OCI-LY3 (cell line): ENCODE data around the gene PICALM.

Experiments used
- H2AFZ ChIP-seq: fragments of 200-600, 300-600 bp; shearing (Covaris generic); 2 replicates; pipeline ENCODE4 v1.6.0; 2014; ENCODE audit warnings: antibody characterized with exemption, low read depth, low read length
- H3K27ac ChIP-seq: fragments of 200-600, 300-600 bp; sonication (generic); 2 replicates; pipeline ENCODE4 v1.5.1; 2014; ENCODE audit warnings: mild to moderate bottlenecking, low read length, moderate library complexity, mixed read lengths
- H3K27me3 ChIP-seq: fragments of 200-600, 300-600 bp; sonication (generic); 2 replicates; pipeline ENCODE4 v1.6.1; 2014; ENCODE audit warnings: low read depth, low read length, mixed read lengths
- H3K36me3 ChIP-seq: fragments of 200-600, 300-600 bp; sonication (generic); replicated peaks from 2 replicates; pipeline ENCODE3; 2014; ENCODE audit warnings: low read depth, low read length, mixed read lengths
- H3K4me1 ChIP-seq: fragments of 300-600, 200-600 bp; sonication (generic); 2 replicates; pipeline ENCODE4 v1.6.1; 2014; ENCODE audit warnings: low read length, mixed read lengths
- H3K4me2 ChIP-seq: fragments of 200-600, 300-600 bp; sonication (generic); 2 replicates; pipeline ENCODE4 v1.6.1; 2014; ENCODE audit warnings: low read length, mixed read lengths
- H3K4me3 ChIP-seq: fragments of 300-600, 200-600 bp; sonication (generic); 2 replicates; pipeline ENCODE4 v1.5.1; 2014; ENCODE audit warnings: antibody characterized with exemption, mild to moderate bottlenecking, low read length, moderate library complexity
- H3K79me2 ChIP-seq: fragments of 300-600, 200-600 bp; shearing (Covaris generic); 2 replicates; pipeline ENCODE4 v1.6.1; 2014; ENCODE audit warnings: mild to moderate bottlenecking, low read length, mixed read lengths
- H3K9ac ChIP-seq: fragments of 300-600, 200-600 bp; shearing (Covaris generic); 2 replicates; pipeline ENCODE4 v1.6.0; 2014; ENCODE audit warnings: mild to moderate bottlenecking, low read length, moderate library complexity
- H3K9me3 ChIP-seq: fragments of 200-600, 300-600 bp; shearing (Covaris generic); 2 replicates; pipeline ENCODE4 v1.6.1; 2014; ENCODE audit warnings: low read length, mixed read lengths; ENCODE audit not compliant: insufficient read depth
- H4K20me1 ChIP-seq: fragments of 200-600, 300-600 bp; sonication (generic); 2 replicates; pipeline ENCODE4 v1.6.1; 2016; ENCODE audit warnings: low read length, mixed read lengths; ENCODE audit not compliant: insufficient read depth
- EZH2phosphoT487 ChIP-seq: fragments of 200-600 bp; shearing (Covaris generic); IDR thresholded peaks from 2 replicates; pipeline ENCODE4 v1.6.1; 2018; ENCODE audit warnings: antibody characterized with exemption, mixed run types, low read depth
- TF ChIP-seq, protein P1 (sequence below): fragments of 200-600, 300-600 bp; sonication (generic); IDR thresholded peaks from 2 replicates; pipeline ENCODE4 v1.5.1; 2014; ENCODE audit warnings: antibody characterized with exemption, low read length, low read depth

PICALM gene

DNA sequence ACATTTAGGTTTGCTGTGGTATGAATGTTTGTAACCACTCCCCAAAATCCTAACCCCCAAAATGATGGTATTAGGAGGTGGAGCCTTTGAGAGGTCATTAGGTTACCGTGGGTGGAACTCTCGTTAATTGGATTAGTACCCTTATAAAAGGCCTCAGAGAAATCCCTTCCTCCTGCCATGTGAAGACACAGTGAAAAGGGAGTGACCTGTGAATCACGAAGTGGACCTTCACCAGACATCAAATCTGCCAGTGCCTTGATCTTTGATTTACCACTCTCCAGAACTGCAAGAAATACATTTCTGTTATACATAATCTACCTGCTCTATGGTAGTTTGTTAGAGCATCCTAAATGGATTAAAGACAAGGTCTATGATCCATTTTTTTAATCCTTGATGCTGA, 12.6 kb upstream of the PICALM start:
- H3K36me3 ChIP-seq = no peaks in the 10 kb centered on the region
- H3K4me2 ChIP-seq = no peak overlapping the region
- H3K9me3 ChIP-seq = no peaks in the 10 kb centered on the region
- H3K4me3 ChIP-seq = no peak overlapping the region
- H3K27me3 ChIP-seq = no peaks in the 10 kb centered on the region
- no peak overlapping the region for H3K27ac ChIP-seq
- H3K9ac ChIP-seq = no peak overlapping the region
- H4K20me1 ChIP-seq = no peaks in the 10 kb centered on the region
- H3K79me2 ChIP-seq = no peaks in the 10 kb centered on the region
- H2AFZ ChIP-seq = no peak overlapping the region
- H3K4me1 ChIP-seq = peaks cover 8% of the 10 kb centered on the region
- TF ChIP-seq EZH2phosphoT487 = no peak
- TF ChIP-seq, protein P1, sequence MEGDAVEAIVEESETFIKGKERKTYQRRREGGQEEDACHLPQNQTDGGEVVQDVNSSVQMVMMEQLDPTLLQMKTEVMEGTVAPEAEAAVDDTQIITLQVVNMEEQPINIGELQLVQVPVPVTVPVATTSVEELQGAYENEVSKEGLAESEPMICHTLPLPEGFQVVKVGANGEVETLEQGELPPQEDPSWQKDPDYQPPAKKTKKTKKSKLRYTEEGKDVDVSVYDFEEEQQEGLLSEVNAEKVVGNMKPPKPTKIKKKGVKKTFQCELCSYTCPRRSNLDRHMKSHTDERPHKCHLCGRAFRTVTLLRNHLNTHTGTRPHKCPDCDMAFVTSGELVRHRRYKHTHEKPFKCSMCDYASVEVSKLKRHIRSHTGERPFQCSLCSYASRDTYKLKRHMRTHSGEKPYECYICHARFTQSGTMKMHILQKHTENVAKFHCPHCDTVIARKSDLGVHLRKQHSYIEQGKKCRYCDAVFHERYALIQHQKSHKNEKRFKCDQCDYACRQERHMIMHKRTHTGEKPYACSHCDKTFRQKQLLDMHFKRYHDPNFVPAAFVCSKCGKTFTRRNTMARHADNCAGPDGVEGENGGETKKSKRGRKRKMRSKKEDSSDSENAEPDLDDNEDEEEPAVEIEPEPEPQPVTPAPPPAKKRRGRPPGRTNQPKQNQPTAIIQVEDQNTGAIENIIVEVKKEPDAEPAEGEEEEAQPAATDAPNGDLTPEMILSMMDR = no peak

DNA sequence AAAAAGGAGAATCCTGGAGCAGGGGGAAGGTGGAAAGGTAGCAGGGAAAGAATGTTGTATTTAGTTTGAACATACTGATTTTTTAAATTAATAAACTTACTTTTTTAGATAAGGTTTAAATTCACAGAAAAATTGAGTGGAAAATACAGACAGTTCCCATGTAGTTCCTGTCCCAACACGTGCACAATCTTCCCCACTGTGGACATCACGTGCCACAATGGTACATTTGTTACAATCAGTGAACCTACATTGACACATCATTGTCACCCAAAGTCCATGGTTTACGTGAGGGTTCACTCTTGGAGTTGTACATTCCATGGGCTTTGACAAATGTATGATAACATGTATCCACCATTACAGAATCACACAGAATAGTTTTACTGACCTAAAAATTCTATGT, 10.5 kb upstream of the PICALM start:
- Histone ChIP-seq H3K27me3 (no peaks in the 10 kb centered on the region), H4K20me1 (no peaks in the 10 kb centered on the region), H3K9me3 (no peaks in the 10 kb centered on the region), H3K36me3 (no peaks in the 10 kb centered on the region), H3K4me2 (no peak overlapping the region), H3K4me1 (peaks cover 8% of the 10 kb centered on the region), H3K27ac (no peak overlapping the region), H3K9ac (no peak overlapping the region), H3K79me2 (no peaks in the 10 kb centered on the region), H2AFZ (no peak overlapping the region), H3K4me3 (no peak overlapping the region)
- no peak for TF ChIP-seq EZH2phosphoT487
- TF ChIP-seq, protein P1 = no peak

DNA sequence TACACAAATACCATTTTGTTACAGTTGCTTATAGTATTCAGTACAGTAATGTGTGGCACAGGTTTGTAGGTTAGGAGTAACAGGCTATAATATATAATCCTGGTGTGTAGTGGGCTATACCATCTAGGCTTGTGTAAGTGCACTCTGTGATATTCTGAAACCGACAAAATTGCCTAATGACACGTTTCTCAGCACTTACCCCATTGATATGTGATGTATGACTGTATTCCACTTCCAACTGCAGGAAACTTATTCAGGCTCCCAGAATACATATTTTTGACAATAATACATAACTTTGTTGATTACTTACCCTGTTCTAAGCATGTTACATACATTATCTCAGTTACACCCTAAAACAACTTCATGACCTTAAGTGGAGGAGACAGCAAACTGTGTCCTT, 5.1 kb upstream of the PICALM start:
- no peaks in the 10 kb centered on the region for H3K27me3 ChIP-seq
- no peaks in the 10 kb centered on the region for H3K36me3 ChIP-seq
- peaks cover 25% of the 10 kb centered on the region for H3K4me1 ChIP-seq
- no peaks in the 10 kb centered on the region for H4K20me1 ChIP-seq
- no peaks in the 10 kb centered on the region for H3K79me2 ChIP-seq
- no peak overlapping the region for H2AFZ ChIP-seq
- H3K4me2 ChIP-seq = no peak overlapping the region
- H3K9me3 ChIP-seq = no peaks in the 10 kb centered on the region
- no peak overlapping the region for H3K27ac ChIP-seq
- TF ChIP-seq, protein P1 = no peak
- no peak for TF ChIP-seq EZH2phosphoT487
- H3K9ac ChIP-seq = no peak overlapping the region
- H3K4me3 ChIP-seq = no peak overlapping the region

DNA sequence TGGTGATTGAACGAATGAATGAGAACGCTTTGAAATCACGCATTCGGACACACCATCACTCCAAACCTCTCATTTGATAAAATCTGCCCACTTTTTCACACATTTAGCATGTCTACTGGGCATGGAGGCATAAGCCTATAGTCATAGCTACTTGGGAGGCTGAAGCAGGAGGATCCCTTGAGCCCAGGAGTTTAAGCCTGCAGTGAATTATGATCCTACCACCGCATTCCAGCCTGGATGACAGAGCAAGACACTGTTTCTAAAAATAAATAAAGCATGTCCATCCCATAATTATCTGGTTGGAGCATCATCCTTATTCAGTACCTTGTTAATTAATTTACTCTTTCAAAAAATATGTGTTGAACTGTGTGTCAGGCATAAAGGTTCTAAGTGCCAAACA, 3.3 kb upstream of the PICALM start:
- no peak overlapping the region for H3K4me2 ChIP-seq
- no peak overlapping the region for H3K27ac ChIP-seq
- H3K79me2 ChIP-seq = peaks cover 17% of the 10 kb centered on the region
- no peaks in the 10 kb centered on the region for H3K9me3 ChIP-seq
- peaks cover 23% of the 10 kb centered on the region for H3K4me1 ChIP-seq
- no peak for TF ChIP-seq EZH2phosphoT487
- TF ChIP-seq, protein P1 = no peak
- no peak overlapping the region for H3K9ac ChIP-seq
- peaks cover 8% of the 10 kb centered on the region; the same call in 1 of the 2 replicates for H4K20me1 ChIP-seq
- no peaks in the 10 kb centered on the region for H3K27me3 ChIP-seq
- H3K36me3 ChIP-seq = no peaks in the 10 kb centered on the region
- no peak overlapping the region for H2AFZ ChIP-seq
- no peak overlapping the region for H3K4me3 ChIP-seq
